HG03060 (cell line): ENCODE results near the gene GLIS2.

ENCODE experiments used
- ATAC-seq: cut with Tn5 transposase; IDR thresholded peaks from one replicate; pipeline ENCODE4 v1.9.1; 2021; ENCODE audit warnings: low read depth, moderate number of reproducible peaks; ENCODE audit not compliant: unreplicated experiment

Gene GLIS2

GRCh38 chr16:4366016-4366415, 50.1 kb downstream of the GLIS2 start:
- ATAC-seq, result no peak

- ATAC-seq, result no peak
Measured at GRCh38 chr16:4367393-4367856, 51.6 kb downstream of the GLIS2 start.

- no peak for ATAC-seq
Measured at GRCh38 chr16:4369007-4369733, 53.3 kb downstream of the GLIS2 start.

DNA sequence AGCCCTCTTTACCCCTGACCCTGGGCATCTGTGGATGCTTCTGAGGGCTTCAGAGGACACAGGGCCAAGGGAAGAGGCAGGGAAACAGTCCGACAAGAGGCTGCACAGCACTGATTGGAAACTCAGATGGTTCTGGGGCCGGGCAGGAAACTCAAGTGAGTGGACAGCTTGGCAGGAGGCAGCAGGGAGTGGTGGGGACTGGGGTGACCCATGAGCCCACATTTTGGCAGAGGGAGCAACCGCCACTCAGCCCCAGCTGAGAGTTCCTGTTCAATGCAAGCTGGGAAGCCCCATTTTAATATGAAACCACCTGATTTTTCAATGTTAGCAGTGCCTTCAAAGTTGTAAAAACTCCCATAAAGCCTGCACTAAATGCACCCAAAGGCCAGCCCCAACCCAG, 54.3 kb downstream of the GLIS2 start:
- no peak for ATAC-seq

DNA sequence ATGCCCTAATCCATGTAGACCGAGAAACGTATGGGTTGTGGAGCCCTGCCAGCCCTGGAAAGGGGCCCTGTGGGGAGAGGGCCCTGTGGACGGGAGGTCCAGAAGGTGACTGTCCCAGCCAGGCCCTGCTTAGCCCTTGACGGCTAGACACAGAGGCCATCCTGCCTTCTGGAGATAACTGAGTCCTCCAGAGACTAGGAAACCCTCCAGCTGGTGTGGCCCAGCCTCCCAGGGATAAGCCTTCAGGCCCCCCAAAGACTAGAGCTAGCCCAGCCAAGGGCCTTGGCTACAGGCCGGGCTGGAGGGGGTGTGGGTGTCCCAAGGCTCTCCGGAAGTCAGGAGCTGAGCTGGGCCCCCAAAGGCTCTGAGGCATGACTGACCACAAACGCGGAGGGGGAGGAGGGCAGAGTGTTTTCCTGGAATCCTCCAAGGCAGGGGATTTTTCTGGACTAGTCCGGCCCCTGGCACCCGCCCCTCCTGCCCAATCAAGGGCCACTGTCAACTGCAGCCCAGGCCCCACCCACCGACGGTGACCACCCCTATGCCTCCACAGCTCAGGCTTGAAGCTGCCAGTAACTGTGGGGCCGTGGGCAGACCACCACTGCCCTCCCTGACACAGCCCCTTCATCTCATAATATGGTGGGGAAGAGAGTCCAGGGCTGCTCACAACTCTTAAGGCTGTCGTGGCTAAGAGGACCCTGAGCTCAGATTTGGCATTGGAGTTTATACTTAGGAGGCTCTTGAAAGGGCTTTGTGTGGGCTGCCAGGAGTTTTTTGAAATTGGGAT, 54.9 kb downstream of the GLIS2 start:
- no peak for ATAC-seq

DNA sequence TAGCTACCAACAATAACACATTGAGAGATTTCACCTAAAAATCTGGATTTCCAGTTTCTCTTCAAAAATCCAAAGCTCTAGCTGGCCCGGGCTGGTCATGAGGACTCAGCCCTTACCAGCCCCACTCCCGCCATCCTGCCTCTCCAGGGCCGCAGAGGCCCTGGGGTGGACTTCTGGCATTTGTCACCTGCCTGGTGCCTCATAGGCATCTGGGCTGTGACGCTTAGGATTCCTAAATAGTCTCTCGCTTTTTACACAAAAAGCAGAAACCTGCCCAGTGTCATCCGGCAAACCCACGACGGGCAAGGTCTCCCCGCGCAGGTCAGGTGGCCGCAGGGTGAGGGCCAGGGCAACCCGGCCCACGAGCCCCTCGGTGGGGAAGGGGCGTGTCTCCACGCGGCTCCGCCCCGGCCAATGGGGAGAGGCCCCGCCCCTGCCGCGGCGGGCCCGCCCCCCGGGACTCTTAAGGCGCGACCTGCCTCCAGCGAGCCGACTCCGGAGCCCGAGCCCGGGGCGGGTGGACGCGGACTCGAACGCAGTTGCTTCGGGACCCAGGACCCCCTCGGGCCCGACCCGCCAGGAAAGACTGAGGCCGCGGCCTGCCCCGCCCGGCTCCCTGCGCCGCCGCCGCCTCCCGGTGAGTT, 55.6 kb downstream of the GLIS2 start, which contains the start of gene VASN:
TSS of gene VASN (plus strand) at position 492 of the 644 bp plus-strand sequence. CDS start 9,030 bp downstream, outside the sequence.
- no peak for ATAC-seq

DNA sequence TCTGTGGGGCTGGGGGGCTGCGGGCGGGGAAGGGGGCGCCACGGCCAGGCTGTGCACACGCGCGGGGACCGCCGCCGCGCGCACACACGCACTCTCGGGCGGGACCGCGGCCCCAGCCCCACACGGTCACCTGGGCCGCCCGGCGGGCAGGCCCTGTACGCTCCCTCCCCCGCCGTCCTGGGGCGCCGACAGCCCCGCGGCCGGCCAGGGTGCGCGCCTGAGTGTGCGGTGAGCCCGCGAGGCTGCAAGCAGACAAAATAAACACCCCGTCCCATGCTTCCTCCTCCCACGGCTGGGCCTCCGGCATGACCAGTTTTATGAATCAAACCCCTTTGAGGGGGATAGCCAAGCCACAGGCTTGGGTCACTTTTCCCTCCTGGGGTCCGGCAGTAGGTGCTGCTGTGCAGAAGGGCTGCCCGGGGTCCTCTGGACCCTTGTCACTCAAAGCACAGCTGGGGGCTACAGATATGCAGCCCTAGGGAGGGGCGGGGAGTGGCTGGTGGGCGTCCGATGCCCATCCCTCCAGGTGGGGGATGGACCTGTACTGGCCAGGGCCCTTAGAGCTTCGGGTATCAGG, 56.2 kb downstream of the GLIS2 start:
- no peak for ATAC-seq

- no peak for ATAC-seq
Measured at GRCh38 chr16:4372578-4373355, 56.9 kb downstream of the GLIS2 start.

- ATAC-seq, result no peak
Measured at GRCh38 chr16:4373356-4373908, 57.6 kb downstream of the GLIS2 start.

DNA sequence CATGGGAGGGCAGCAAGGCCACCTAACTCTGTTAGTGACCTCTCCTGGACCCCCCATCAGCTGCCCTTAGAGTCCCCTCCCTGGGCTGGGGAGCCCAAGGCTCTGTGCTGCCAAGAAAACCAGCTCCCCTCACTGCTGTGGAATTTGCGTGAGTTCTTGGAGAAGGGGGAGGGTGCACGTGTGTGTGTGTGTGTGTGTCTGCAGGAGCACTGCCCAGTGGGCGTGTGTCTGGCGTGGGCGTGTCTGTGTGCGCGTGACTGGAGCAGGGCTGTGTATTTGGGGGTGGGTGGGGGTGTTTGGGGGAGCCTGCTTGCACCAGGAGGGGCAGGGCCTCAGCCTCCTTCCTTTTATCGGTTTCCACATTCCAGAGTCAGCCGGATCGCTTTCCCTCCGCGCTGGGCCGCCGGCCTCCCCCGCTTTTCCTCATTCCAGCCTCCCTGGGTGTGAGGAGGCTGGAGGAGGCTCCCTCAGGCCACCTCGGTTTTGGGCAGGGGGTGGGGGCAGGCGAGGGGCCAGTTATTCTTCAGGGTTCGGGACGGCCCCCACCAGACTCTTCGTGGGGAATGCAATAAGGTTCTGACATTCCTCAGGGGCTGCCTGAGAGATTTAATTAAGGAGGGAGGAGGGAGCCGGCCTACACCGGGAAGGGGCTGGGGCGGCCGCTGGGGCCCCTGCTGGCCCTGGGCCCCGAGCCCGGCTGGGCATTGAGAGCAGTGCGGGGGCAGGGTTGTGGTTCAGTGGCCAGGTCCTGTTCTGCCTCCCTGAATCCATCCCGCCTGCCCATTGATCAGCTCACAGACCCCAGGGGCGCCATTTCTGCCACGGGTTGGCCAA, 58.3 kb downstream of the GLIS2 start:
- ATAC-seq, result no peak

GRCh38 chr16:4375717-4376116, 59.9 kb downstream of the GLIS2 start:
- ATAC-seq, result no peak

- ATAC-seq, result no peak
Measured at GRCh38 chr16:4376126-4376892, 60.4 kb downstream of the GLIS2 start.

- ATAC-seq, result no peak
Measured at GRCh38 chr16:4376893-4377572, 61.2 kb downstream of the GLIS2 start.

DNA sequence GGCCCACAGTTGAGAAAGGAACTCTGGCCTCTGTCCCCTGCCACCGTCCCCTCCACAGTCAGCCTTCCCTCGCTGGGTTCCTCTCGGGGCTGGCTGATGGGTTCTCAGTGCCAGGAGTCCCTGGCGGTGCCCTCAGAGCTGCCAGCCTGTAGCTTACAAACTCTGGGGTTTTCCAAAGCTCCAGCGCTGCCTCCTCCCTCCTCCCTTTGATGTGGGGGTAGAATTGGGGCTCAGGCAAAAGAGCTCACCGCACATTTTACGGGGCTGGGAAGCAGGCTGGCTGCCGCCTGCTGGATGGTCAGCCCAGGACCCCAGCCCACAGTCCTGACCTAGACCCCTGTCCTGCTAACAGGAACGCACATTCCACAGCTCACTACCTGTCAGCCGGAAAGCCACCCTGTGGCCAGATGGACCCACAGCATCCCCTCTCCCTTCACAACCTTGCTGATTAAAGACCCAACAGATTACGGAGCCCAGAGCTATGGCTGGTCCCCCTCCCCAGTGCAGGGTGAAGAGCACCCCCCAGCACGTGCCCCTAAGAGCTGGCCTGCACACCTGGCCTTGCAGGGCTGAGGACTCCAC, 61.8 kb downstream of the GLIS2 start:
- no peak for ATAC-seq

GRCh38 chr16:4378161-4378666, 62.3 kb downstream of the GLIS2 start:
- ATAC-seq, result no peak

- no peak for ATAC-seq
Measured at GRCh38 chr16:4378999-4379690, 63.3 kb downstream of the GLIS2 start.
